ENCODE data around the gene C20orf173. TPM values are rescaled to one million over a fixed set of nuclear protein-coding genes. Genes with fewer than 3 reads are reported as not detected.

Gene C20orf173
- total RNA-seq, 1 donor from 2014 or later, result not detected

DNA sequence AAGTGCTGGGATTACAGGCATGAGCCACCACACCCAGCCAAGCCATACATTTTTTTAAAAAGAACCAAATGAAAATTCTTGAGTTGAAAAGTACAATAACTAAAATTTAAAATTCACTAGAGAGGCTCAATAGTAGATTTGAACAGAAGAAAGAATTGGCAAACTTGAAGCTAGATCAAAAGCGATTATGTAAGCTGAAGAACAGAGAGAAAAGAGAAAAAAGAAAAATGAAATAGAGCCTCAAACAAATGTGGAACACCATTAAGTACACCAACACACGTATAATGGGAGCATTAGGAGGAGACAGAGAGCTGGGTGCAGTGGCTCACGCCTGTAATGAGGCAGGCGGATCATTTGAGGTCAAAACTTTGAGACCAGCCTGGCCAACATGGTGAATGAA, 43.4 kb upstream of the C20orf173 start:
- TF ChIP-seq CTCF (IDR thresholded peaks at IDR 0.05), result no peak
- no peaks in the 10 kb centered on the region for H3K4me1 Mint-ChIP-seq (ENCODE audit: low read depth)
- no peak overlapping the region for H3K27ac Mint-ChIP-seq (ENCODE audit: unreplicated experiment)
- peaks cover 1% of the 10 kb centered on the region for H3K27me3 Mint-ChIP-seq (ENCODE audit: low read depth)
- H3K9me3 Mint-ChIP-seq (ENCODE audit: low read depth), result peaks cover 7% of the 10 kb centered on the region
- H3K36me3 Mint-ChIP-seq (ENCODE audit: low read depth), result peaks cover 15% of the 10 kb centered on the region
- H3K4me3 Mint-ChIP-seq (ENCODE audit: unreplicated experiment), result no peak overlapping the region
- peak; percentile 6 for DNase-seq (ENCODE audit: low spot score)

DNA sequence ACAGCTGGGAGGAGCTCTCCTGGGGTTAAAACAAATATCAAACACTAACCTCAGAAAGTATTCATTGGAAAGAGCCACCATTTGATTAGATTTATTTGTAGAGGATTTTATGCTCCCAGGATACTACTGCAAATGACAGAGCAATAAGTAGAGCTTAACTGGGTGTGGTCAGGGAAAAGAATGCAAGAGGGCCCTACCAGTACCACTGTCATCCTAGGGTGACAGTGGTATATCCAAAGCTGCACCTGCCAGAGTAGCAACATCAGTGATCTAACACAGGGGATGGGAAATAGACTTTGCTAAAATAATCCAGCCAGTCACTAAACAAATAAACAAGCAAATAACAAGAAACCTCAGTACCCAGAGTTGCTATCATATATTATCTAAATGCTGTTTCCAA, 42.1 kb upstream of the C20orf173 start:
- Mint-ChIP-seq H3K9me3 (ENCODE audit: low read depth) (peaks cover 7% of the 10 kb centered on the region), H3K27ac (ENCODE audit: unreplicated experiment) (no peak overlapping the region), H3K27me3 (ENCODE audit: low read depth) (peaks cover 5% of the 10 kb centered on the region), H3K36me3 (ENCODE audit: low read depth) (peaks cover 15% of the 10 kb centered on the region), H3K4me3 (ENCODE audit: unreplicated experiment) (no peak overlapping the region), H3K4me1 (ENCODE audit: low read depth) (no peaks in the 10 kb centered on the region)
- TF ChIP-seq CTCF (IDR thresholded peaks at IDR 0.05), result no peak
- DNase-seq (ENCODE audit: low spot score), result no peak

DNA sequence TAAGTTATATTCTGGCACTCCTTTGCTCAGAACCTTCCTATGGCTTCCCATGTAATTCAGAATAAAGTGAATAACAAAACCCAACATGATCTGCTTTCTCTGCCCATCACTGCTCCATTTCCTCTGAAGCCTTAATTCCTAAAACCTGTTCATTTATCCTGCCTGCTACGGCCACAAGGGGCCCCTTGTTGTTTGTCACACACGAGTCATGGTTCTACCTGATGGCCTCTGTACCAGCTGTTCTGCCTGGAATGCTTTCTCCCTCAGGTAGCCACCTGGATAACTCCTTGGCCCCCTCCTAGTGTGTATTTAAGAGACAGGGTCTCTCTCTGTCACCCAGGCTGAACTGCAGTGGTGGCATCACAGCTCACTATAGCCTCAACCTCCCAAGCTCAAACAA, 39.2 kb upstream of the C20orf173 start:
- peak; percentile 8 for DNase-seq (ENCODE audit: low spot score)
- H3K4me3 Mint-ChIP-seq (ENCODE audit: unreplicated experiment), result no peak overlapping the region
- H3K27me3 Mint-ChIP-seq (ENCODE audit: low read depth), result peaks cover 5% of the 10 kb centered on the region
- no peak overlapping the region for H3K27ac Mint-ChIP-seq (ENCODE audit: unreplicated experiment)
- H3K4me1 Mint-ChIP-seq (ENCODE audit: low read depth), result no peaks in the 10 kb centered on the region
- TF ChIP-seq CTCF (IDR thresholded peaks at IDR 0.05), result peak; percentile 43
- peaks cover 9% of the 10 kb centered on the region for H3K36me3 Mint-ChIP-seq (ENCODE audit: low read depth)
- peaks cover 3% of the 10 kb centered on the region for H3K9me3 Mint-ChIP-seq (ENCODE audit: low read depth)

DNA sequence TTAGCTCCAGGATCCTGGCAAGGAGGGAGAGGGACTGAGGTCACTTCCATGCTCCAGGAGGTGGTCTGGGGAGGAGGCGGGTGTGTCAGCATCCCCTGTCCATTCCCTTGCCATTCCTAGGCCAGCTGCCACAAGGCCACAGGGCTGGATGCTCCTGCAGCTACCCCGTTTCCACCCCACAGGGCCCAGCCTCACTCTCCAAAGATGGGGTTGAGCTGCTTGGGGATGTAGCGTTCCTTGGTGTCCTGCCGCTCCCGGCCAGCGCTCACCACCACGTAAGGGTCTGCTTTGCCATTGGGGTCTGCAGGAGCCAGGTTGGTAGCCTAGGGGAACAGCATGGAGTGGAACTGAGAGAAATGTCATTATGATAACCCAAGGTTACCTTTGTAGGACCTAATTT, 35.5 kb upstream of the C20orf173 start:
- peak; percentile 86 for DNase-seq (ENCODE audit: low spot score)
- H3K4me3 Mint-ChIP-seq (ENCODE audit: unreplicated experiment), result no peak overlapping the region
- H3K9me3 Mint-ChIP-seq (ENCODE audit: low read depth), result no peaks in the 10 kb centered on the region
- H3K27ac Mint-ChIP-seq (ENCODE audit: unreplicated experiment), result no peak overlapping the region
- H3K36me3 Mint-ChIP-seq (ENCODE audit: low read depth), result peaks cover 2% of the 10 kb centered on the region
- H3K27me3 Mint-ChIP-seq (ENCODE audit: low read depth), result peaks cover 5% of the 10 kb centered on the region
- peaks cover 2% of the 10 kb centered on the region for H3K4me1 Mint-ChIP-seq (ENCODE audit: low read depth)
- no peak for TF ChIP-seq CTCF (IDR thresholded peaks at IDR 0.05)

DNA sequence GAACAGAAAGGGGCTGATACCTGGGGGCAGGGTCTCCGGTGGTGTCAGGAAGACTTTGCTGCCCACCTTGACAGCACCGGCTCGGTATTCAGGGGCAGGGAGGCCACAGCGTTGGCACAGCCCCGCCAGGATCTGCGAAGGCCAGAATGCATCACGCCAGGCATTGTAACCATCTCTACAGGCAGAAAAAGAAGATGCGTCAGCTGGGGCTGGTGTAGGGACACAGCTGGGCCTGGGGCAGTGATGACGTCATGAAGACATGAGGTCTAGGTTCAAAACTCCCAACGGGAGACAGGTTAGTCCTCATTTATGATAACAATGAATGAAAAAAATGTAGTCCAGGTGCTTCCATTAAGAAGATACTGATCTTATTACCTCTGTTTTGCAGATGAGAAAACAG, 34.4 kb upstream of the C20orf173 start:
- H3K4me3 Mint-ChIP-seq (ENCODE audit: unreplicated experiment), result no peak overlapping the region
- peaks cover 5% of the 10 kb centered on the region for H3K27me3 Mint-ChIP-seq (ENCODE audit: low read depth)
- no peaks in the 10 kb centered on the region for H3K9me3 Mint-ChIP-seq (ENCODE audit: low read depth)
- H3K27ac Mint-ChIP-seq (ENCODE audit: unreplicated experiment), result no peak overlapping the region
- DNase-seq (ENCODE audit: low spot score), result peak; percentile 60
- peaks cover 2% of the 10 kb centered on the region for H3K4me1 Mint-ChIP-seq (ENCODE audit: low read depth)
- H3K36me3 Mint-ChIP-seq (ENCODE audit: low read depth), result peaks cover 2% of the 10 kb centered on the region
- no peak for TF ChIP-seq CTCF (IDR thresholded peaks at IDR 0.05)
